ENCODE data around the gene UBE2G1. TPM values are rescaled to one million over a fixed set of nuclear protein-coding genes. Genes with fewer than 3 reads are reported as not detected.

UBE2G1 gene
- total and polyA plus RNA-seq, 4 donors = 19.9 to 25.3 (median 21.3) TPM

GRCh38 chr17:4394208-4395110 lies 28.0 kb upstream of the UBE2G1 start:
- DNase-seq (ENCODE audit: low spot score) = no peak
- 97% methylated on average over 5 of the region's 5 CpGs for WGBS
- Histone ChIP-seq H3K27me3 (ENCODE audit: control insufficient read depth in 4 of 4, insufficient read depth in 4 of 4, low read length in 3 of 4) (no peaks in the 10 kb centered on the region), H3K9me3 (ENCODE audit: control insufficient read depth in 4 of 4, low read length in 3 of 4) (no peaks in the 10 kb centered on the region), H3K9ac (ENCODE audit: low read depth in 1 of 2, low read length in 2 of 2) (no peak overlapping the region), H3K36me3 (ENCODE audit: control insufficient read depth in 4 of 4, insufficient read depth in 3 of 4, low read depth in 1 of 4, low read length in 3 of 4) (no peaks in the 10 kb centered on the region), H3K4me1 (ENCODE audit: control insufficient read depth in 4 of 4, insufficient read depth in 4 of 4, low read length in 3 of 4) (peaks cover 0 to 4% (median 2%) of the 10 kb centered on the region in 4 donors), H3K27ac (ENCODE audit: low read depth in 1 of 2, low read length in 2 of 2) (no peak overlapping the region), H3K4me3 (ENCODE audit: low read depth in 1 of 3, low read length in 3 of 3) (no peak overlapping the region)
- TF ChIP-seq ATF3 (IDR thresholded peaks at IDR 0.05) (no peak), SP1 (IDR thresholded peaks at IDR 0.05) (no peak), EGR1 (IDR thresholded peaks at IDR 0.05; ENCODE audit: low read depth in 2 of 2) (no peak), RXRA (IDR thresholded peaks at IDR 0.05) (no peak), TAF1 (conservative IDR thresholded peaks at IDR 0.05) (no peak), FOXA1 (IDR thresholded peaks at IDR 0.05) (no peak), JUND (IDR thresholded peaks at IDR 0.05) (no peak), GABPA (IDR thresholded peaks at IDR 0.05 in 1 of 2, conservative IDR thresholded peaks at IDR 0.05 in 1 of 2) (no peak), MAX (IDR thresholded peaks at IDR 0.05) (no peak), REST (IDR thresholded peaks at IDR 0.05) (no peak)

- no peaks in the 10 kb centered on the region for H3K36me3 ChIP-seq (ENCODE audit: control insufficient read depth in 4 of 4, insufficient read depth in 3 of 4, low read depth in 1 of 4, low read length in 3 of 4)
- no peak for DNase-seq (ENCODE audit: low spot score)
- no peaks in the 10 kb centered on the region for H3K9me3 ChIP-seq (ENCODE audit: control insufficient read depth in 4 of 4, low read length in 3 of 4)
- no peaks in the 10 kb centered on the region for H3K27me3 ChIP-seq (ENCODE audit: control insufficient read depth in 4 of 4, insufficient read depth in 4 of 4, low read length in 3 of 4)
- no peak overlapping the region for H3K4me3 ChIP-seq (ENCODE audit: low read depth in 1 of 3, low read length in 3 of 3)
- H3K27ac ChIP-seq (ENCODE audit: low read depth in 1 of 2, low read length in 2 of 2) = no peak overlapping the region
- TF ChIP-seq FOXA2 (IDR thresholded peaks at IDR 0.05) = no peak
- no peak for TF ChIP-seq NR2F2 (IDR thresholded peaks at IDR 0.05)
- TF ChIP-seq MAX (IDR thresholded peaks at IDR 0.05) = no peak
- no peak for TF ChIP-seq FOXA1 (IDR thresholded peaks at IDR 0.05)
- TF ChIP-seq ZBTB33 (IDR thresholded peaks at IDR 0.05) = no peak
- TF ChIP-seq GABPA (IDR thresholded peaks at IDR 0.05 in 1 of 2, conservative IDR thresholded peaks at IDR 0.05 in 1 of 2) = no peak
- TF ChIP-seq ATF3 (IDR thresholded peaks at IDR 0.05) = no peak
- no peak for TF ChIP-seq YY1 (IDR thresholded peaks at IDR 0.05)
- TF ChIP-seq CTCF (IDR thresholded peaks at IDR 0.05; ENCODE audit: low read depth, low read length, missing input control) = no peak
- TF ChIP-seq EGR1 (IDR thresholded peaks at IDR 0.05; ENCODE audit: low read depth in 2 of 2) = no peak
- peaks cover 0 to 4% (median 2%) of the 10 kb centered on the region in 4 donors for H3K4me1 ChIP-seq (ENCODE audit: control insufficient read depth in 4 of 4, insufficient read depth in 4 of 4, low read length in 3 of 4)
- WGBS = 86% methylated on average over 7 of the region's 7 CpGs
- no peak overlapping the region for H3K9ac ChIP-seq (ENCODE audit: low read depth in 1 of 2, low read length in 2 of 2)
These were observed 27.3 kb upstream of the UBE2G1 start for GRCh38 chr17:4393806-4394205.

All from liver (tissue), 9 donors.